Measurements from ENCODE around the gene GRM5.

Gene GRM5

GRCh38 chr11:88618327-88619070 lies 447.3 kb downstream of the GRM5 start:
- Histone ChIP-seq H3K4me3 (replicated peaks; ENCODE audit: low read depth, low read length) (no peak overlapping the region), H3K36me3 (ENCODE audit: control insufficient read depth, insufficient read depth, low read length) (no peaks in the 10 kb centered on the region), H3K27me3 (replicated peaks; ENCODE audit: control insufficient read depth, insufficient read depth, low read length) (no peaks in the 10 kb centered on the region)
- no peak for DNase-seq (ENCODE audit: extremely low read depth, insufficient read length)
- TF ChIP-seq CTCF (IDR thresholded peaks at IDR 0.05; ENCODE audit: insufficient read depth, low read length, poor library complexity, severe bottlenecking): no peak

- Histone ChIP-seq H3K4me3 (replicated peaks; ENCODE audit: low read depth, low read length) (no peak overlapping the region), H3K36me3 (ENCODE audit: control insufficient read depth, insufficient read depth, low read length) (no peaks in the 10 kb centered on the region), H3K27me3 (replicated peaks; ENCODE audit: control insufficient read depth, insufficient read depth, low read length) (no peaks in the 10 kb centered on the region)
- no peak for DNase-seq (ENCODE audit: extremely low read depth, insufficient read length)
- TF ChIP-seq CTCF (IDR thresholded peaks at IDR 0.05; ENCODE audit: insufficient read depth, low read length, poor library complexity, severe bottlenecking): no peak
These were observed 448.6 kb downstream of the GRM5 start for GRCh38 chr11:88617226-88617625.

- no peak for DNase-seq (ENCODE audit: extremely low read depth, insufficient read length)
- no peaks in the 10 kb centered on the region for H3K27me3 ChIP-seq (replicated peaks; ENCODE audit: control insufficient read depth, insufficient read depth, low read length)
- no peaks in the 10 kb centered on the region for H3K36me3 ChIP-seq (ENCODE audit: control insufficient read depth, insufficient read depth, low read length)
- H3K4me3 ChIP-seq (replicated peaks; ENCODE audit: low read depth, low read length): no peak overlapping the region
- no peak for TF ChIP-seq CTCF (IDR thresholded peaks at IDR 0.05; ENCODE audit: insufficient read depth, low read length, poor library complexity, severe bottlenecking)
These were observed 461.5 kb downstream of the GRM5 start for GRCh38 chr11:88604260-88604659.

GRCh38 chr11:88603091-88603867 lies 462.5 kb downstream of the GRM5 start:
- no peak for DNase-seq (ENCODE audit: extremely low read depth, insufficient read length)
- H3K4me3 ChIP-seq (replicated peaks; ENCODE audit: low read depth, low read length): no peak overlapping the region
- TF ChIP-seq CTCF (IDR thresholded peaks at IDR 0.05; ENCODE audit: insufficient read depth, low read length, poor library complexity, severe bottlenecking): no peak
- H3K27me3 ChIP-seq (replicated peaks; ENCODE audit: control insufficient read depth, insufficient read depth, low read length): no peaks in the 10 kb centered on the region
- no peaks in the 10 kb centered on the region for H3K36me3 ChIP-seq (ENCODE audit: control insufficient read depth, insufficient read depth, low read length)

GRCh38 chr11:88597387-88597786 lies 468.4 kb downstream of the GRM5 start:
- no peak for DNase-seq (ENCODE audit: extremely low read depth, insufficient read length)
- H3K36me3 ChIP-seq (ENCODE audit: control insufficient read depth, insufficient read depth, low read length): no peaks in the 10 kb centered on the region
- TF ChIP-seq CTCF (IDR thresholded peaks at IDR 0.05; ENCODE audit: insufficient read depth, low read length, poor library complexity, severe bottlenecking): no peak
- H3K4me3 ChIP-seq (replicated peaks; ENCODE audit: low read depth, low read length): no peak overlapping the region
- H3K27me3 ChIP-seq (replicated peaks; ENCODE audit: control insufficient read depth, insufficient read depth, low read length): no peaks in the 10 kb centered on the region; the same call in 1 of the 2 replicates

Measured in GM06990 (cell line).